ENCODE data around the gene GNAI3. TPM values are rescaled to one million over a fixed set of nuclear protein-coding genes. Genes with fewer than 3 reads are reported as not detected.

The GNAI3 gene
- total and polyA plus RNA-seq, 10 of the 15 experiments (the other 5 are each of a cell fraction or from before 2014, with no cell fraction given), result 5.9 to 13.8 (median 8.0) TPM

- intact Hi-C loops (cut with micrococcal nuclease; ENCODE audit: unreplicated experiment), result no loop called here
- no peak overlapping the region for H2AFZ ChIP-seq (ENCODE audit: control insufficient read depth, low read depth, low read length)
- TF ChIP-seq TAF1 (IDR thresholded peaks at IDR 0.05; ENCODE audit: borderline replicate concordance, low read depth, low read length) (no peak), CHD4 (IDR thresholded peaks at IDR 0.05) (no peak), PKNOX1 (IDR thresholded peaks at IDR 0.05) (no peak), ATF3 (IDR thresholded peaks at IDR 0.05; ENCODE audit: borderline replicate concordance, extremely low read depth, low read depth, low read length) (no peak)
- WGBS (ENCODE audit: insufficient coverage, insufficient replicate concordance, low lambda C conversion rate, missing lambda C conversion rate), result 96% methylated on average over 3 of the region's 3 CpGs
- H3K4me1 ChIP-seq (ENCODE audit: control insufficient read depth, insufficient read depth, low read length), result peaks cover 16% of the 10 kb centered on the region
- ChIA-PET CTCF (interaction anchor here (1.2 to 4.3 kb wide), 5 partner anchors 10 to 69 kb away, joined by 3 to 16 read pairs (median 4); no protein-coding TSS in a partner anchor), SMC1A (ENCODE audit: uncharacterized antibody, unreplicated experiment) (interaction anchor here (1.0 to 2.5 kb wide), 5 partner anchors 9 to 35 kb away, joined by 3 to 9 read pairs (median 4); no protein-coding TSS in a partner anchor), RAD21 (ENCODE audit: unreplicated experiment) (interaction anchor here (1.1 to 1.7 kb wide), 3 partner anchors 11 to 46 kb away, joined by 3 to 5 read pairs (median 3); no protein-coding TSS in a partner anchor), POLR2A (interaction anchor here (0.5 to 1.2 kb wide), 5 partner anchors 21 to 85 kb away, joined by 3 to 8 read pairs (median 3); partner anchors contain the start of gene GNAI3)
- H3K4me3 ChIP-seq, result no peak overlapping the region
- peaks cover 60% of the 10 kb centered on the region for H3K79me2 ChIP-seq (ENCODE audit: control insufficient read depth, insufficient read depth, low read length)
- H3K27me3 ChIP-seq (replicated peaks in 1 of 2; ENCODE audit: control insufficient read depth in 2 of 2, insufficient read depth in 2 of 2, low read length in 1 of 2), result no peaks in the 10 kb centered on the region
- H3K4me2 ChIP-seq (ENCODE audit: control insufficient read depth, insufficient read depth), result no peak overlapping the region
- no peak for FAIRE-seq
- ATAC-seq, result no peak
- no peaks in the 10 kb centered on the region for H3K9me3 ChIP-seq (replicated peaks; ENCODE audit: control insufficient read depth, insufficient read depth, low read length)
- DNase-seq (ENCODE audit: low read depth, low spot score), result no peak
- no peaks in the 10 kb centered on the region for H4K20me1 ChIP-seq (ENCODE audit: control insufficient read depth, insufficient read depth)
- no TSS peak for BruUV-seq (replicated peaks)
- in situ Hi-C loops (cut with MboI), result no loop called here
- peaks cover 0 to 4% of the 10 kb centered on the region in 2 experiments; a peak in 1 of 4 replicates for H3K36me3 ChIP-seq (ENCODE audit: control insufficient read depth in 2 of 2, insufficient read depth in 2 of 2, low read length in 1 of 2)
- no peak overlapping the region for H3K27ac ChIP-seq (ENCODE audit: control insufficient read depth, insufficient read depth)
- no peak overlapping the region for H3K9ac ChIP-seq (ENCODE audit: control insufficient read depth, insufficient read depth, low read length)
Measured at GRCh38 chr1:109570414-109570813, 22.0 kb downstream of the GNAI3 start.

- Histone ChIP-seq H3K4me2 (ENCODE audit: control insufficient read depth, insufficient read depth) (no peak overlapping the region), H3K4me3 (no peak overlapping the region), H3K27me3 (replicated peaks in 1 of 2; ENCODE audit: control insufficient read depth in 2 of 2, insufficient read depth in 2 of 2, low read length in 1 of 2) (no peaks in the 10 kb centered on the region), H3K4me1 (ENCODE audit: control insufficient read depth, insufficient read depth, low read length) (no peaks in the 10 kb centered on the region), H2AFZ (ENCODE audit: control insufficient read depth, low read depth, low read length) (no peak overlapping the region), H3K27ac (ENCODE audit: control insufficient read depth, insufficient read depth) (no peak overlapping the region), H4K20me1 (ENCODE audit: control insufficient read depth, insufficient read depth) (no peaks in the 10 kb centered on the region), H3K9me3 (replicated peaks; ENCODE audit: control insufficient read depth, insufficient read depth, low read length) (no peaks in the 10 kb centered on the region), H3K79me2 (ENCODE audit: control insufficient read depth, insufficient read depth, low read length) (peaks cover 30% of the 10 kb centered on the region), H3K9ac (ENCODE audit: control insufficient read depth, insufficient read depth, low read length) (no peak overlapping the region), H3K36me3 (ENCODE audit: control insufficient read depth in 2 of 2, insufficient read depth in 2 of 2, low read length in 1 of 2) (no peaks in the 10 kb centered on the region; a peak in 1 of 4 replicates)
- ChIA-PET CTCF (interaction anchor here (0.6 to 0.9 kb wide), 2 partner anchors 24 to 472 kb away, joined by 3 read pairs; no protein-coding TSS in a partner anchor), POLR2A (interaction anchor here (0.6 to 0.7 kb wide), 2 partner anchors 25 to 113 kb away, joined by 3 to 4 read pairs; partner anchors contain the start of gene GNAI3), SMC1A (ENCODE audit: uncharacterized antibody, unreplicated experiment) (interaction anchor here (1.5 to 2.4 kb wide), 2 partner anchors 22 to 25 kb away, joined by 3 to 17 read pairs; partner anchors contain the start of gene GNAI3), RAD21 (ENCODE audit: unreplicated experiment) (interaction anchor here (1.0 kb wide), 1 partner anchor 67 kb away, joined by 4 read pairs; no protein-coding TSS in a partner anchor)
- DNase-seq (ENCODE audit: low read depth, low spot score) (no peak), FAIRE-seq (no peak), ATAC-seq (no peak)
- intact Hi-C loops (cut with micrococcal nuclease; ENCODE audit: unreplicated experiment) (no loop called here), in situ Hi-C loops (cut with MboI) (no loop called here)
- no TSS peak for BruUV-seq (replicated peaks)
- whole genome bisulfite sequencing (ENCODE audit: insufficient coverage, insufficient replicate concordance, low lambda C conversion rate, missing lambda C conversion rate), result 72% methylated on average over 2 of the region's 2 CpGs
- TF ChIP-seq CHD4 (IDR thresholded peaks at IDR 0.05) (no peak), E2F4 (IDR thresholded peaks at IDR 0.05; ENCODE audit: low read depth, low read length) (no peak), ZBTB4 (CRISPR knock-in tag; IDR thresholded peaks at IDR 0.05) (no peak), KDM1A (IDR thresholded peaks at IDR 0.05; ENCODE audit: borderline replicate concordance) (no peak), CBX5 (IDR thresholded peaks at IDR 0.05; ENCODE audit: low read depth) (no peak)
Measured at GRCh38 chr1:109573785-109574184, 25.4 kb downstream of the GNAI3 start.
